Mucosa of gallbladder (tissue), 1 donor: ENCODE data around the gene ENTPD2. TPM values are rescaled to one million over a fixed set of nuclear protein-coding genes. Genes with fewer than 3 reads are reported as not detected.
"Not testable (repeated sequence)": the region's sequence is repeated elsewhere in the genome, so short reads cannot be mapped to it uniquely, and the experiment has no call there.

Experiments used
- DNase-seq: peaks from one replicate; pipeline ENCODE4 v3.0.0-alpha.2; 2020; ENCODE audit warnings: low spot score
- total RNA-seq: library from RNA; stranded (reverse); gene quantifications from one replicate; pipeline ENCODE4 v1.2.1, GENCODE V29; 2021
- donor health status: DM: no; HTN: no; CAD: no.

The ENTPD2 gene
- total RNA-seq, 1 donor from 2014 or later = 41.1 TPM

GRCh38 chr9:137064027-137064879, 10.4 kb upstream of the ENTPD2 start:
- peak; percentile 59 for DNase-seq

GRCh38 chr9:137063311-137064026, 9.6 kb upstream of the ENTPD2 start:
- no peak for DNase-seq

- not testable (repeated sequence) for DNase-seq
Measured at GRCh38 chr9:137062798-137063197, 8.9 kb upstream of the ENTPD2 start.

- no peak for DNase-seq
Measured at GRCh38 chr9:137062384-137062783, 8.5 kb upstream of the ENTPD2 start.

- no peak for DNase-seq
Measured at GRCh38 chr9:137058521-137059234, 4.8 kb upstream of the ENTPD2 start.

GRCh38 chr9:137057545-137057944, 3.7 kb upstream of the ENTPD2 start:
- DNase-seq = no peak

GRCh38 chr9:137056739-137057415, 3.0 kb upstream of the ENTPD2 start:
- no peak for DNase-seq

- peak; percentile 94 for DNase-seq
Measured at GRCh38 chr9:137055385-137056364, 1.8 kb upstream of the ENTPD2 start.

- DNase-seq = no peak
Measured at GRCh38 chr9:137054932-137055384, 1.1 kb upstream of the ENTPD2 start.

GRCh38 chr9:137052998-137053943, 590 bp downstream of the ENTPD2 start:
- DNase-seq = no peak

GRCh38 chr9:137052293-137052692, 1.6 kb downstream of the ENTPD2 start:
- DNase-seq = no peak

- no peak for DNase-seq
Measured at GRCh38 chr9:137051145-137051724, 2.6 kb downstream of the ENTPD2 start.

- DNase-seq = no peak
Measured at GRCh38 chr9:137050570-137050969, 3.3 kb downstream of the ENTPD2 start.

GRCh38 chr9:137049544-137050449, 4.1 kb downstream of the ENTPD2 start:
- DNase-seq = peak; percentile 69

- DNase-seq = no peak
Measured at GRCh38 chr9:137048655-137049543, 5.0 kb downstream of the ENTPD2 start.

- DNase-seq = peak; percentile 85
Measured at GRCh38 chr9:137046088-137046787, 7.6 kb downstream of the ENTPD2 start, which contains the start of gene NPDC1. NPDC1 (minus strand) TSS chr9:137046177; CDS start chr9:137045989, 188 bp downstream.
